Stomach (tissue), 4 donors: ENCODE measurements around the gene PLXND1.

ENCODE experiments used
- CTCF ChIP-seq, 7 experiments: fragments of 450-650 bp in 4 of 7; fragments of 200-600 bp in 3 of 7; sonication (generic) in 3 of 7; IDR thresholded peaks; one replicate each; pipeline ENCODE4 v1.5.1; 2016 to 2019; ENCODE audit warnings: antibody characterized with exemption in 7 of 7, control low read depth in 2 of 7, mild to moderate bottlenecking in 1 of 7
- EP300 ChIP-seq: sonication (generic); formaldehyde crosslinking; IDR thresholded peaks from one replicate; pipeline ENCODE4 v1.6.1; 2017; ENCODE audit warnings: antibody characterized with exemption
- POLR2A ChIP-seq, 4 donors: fragments of 450-650 bp; IDR thresholded peaks; one replicate each; pipeline ENCODE4 v1.6.1; 2016; ENCODE audit warnings: antibody characterized with exemption in 4 of 4, control low read depth in 2 of 4, mild to moderate bottlenecking in 1 of 4, moderate library complexity in 1 of 4
- POLR2AphosphoS5 ChIP-seq, 3 donors: sonication (generic); formaldehyde crosslinking; IDR thresholded peaks; one replicate each; pipeline ENCODE4 v1.6.1; 2016; ENCODE audit warnings: antibody characterized with exemption in 3 of 3

GRCh38 chr3:129594409-129594808, 12.1 kb downstream of the PLXND1 start:
- TF ChIP-seq POLR2A (IDR thresholded peaks at IDR 0.05), result no peak
- no peak for TF ChIP-seq CTCF (IDR thresholded peaks at IDR 0.05)
- TF ChIP-seq POLR2AphosphoS5 (IDR thresholded peaks at IDR 0.05), result no peak
- no peak for TF ChIP-seq EP300
